Fibroblast of lung (primary cell): ENCODE results near the gene MEG3. TPM values are rescaled to one million over a fixed set of nuclear protein-coding genes. Genes with fewer than 3 reads are reported as not detected.

Experiments
- DNase-seq, 2 donors: peaks; one replicate each; pipeline versions ENCODE4 v3.0.0 to v3.0.0-alpha.2; 2010; ENCODE audit warnings: low read depth in 2 of 2
- H2AFZ ChIP-seq: 2 replicates; pipeline ENCODE4 v1.5.1; 2012; ENCODE audit warnings: low read length, control low read depth, inconsistent platforms
- H3K27ac ChIP-seq: 2 replicates; pipeline ENCODE4 v1.5.1; 2011; ENCODE audit warnings: low read length, control low read depth; ENCODE audit not compliant: insufficient read depth
- H3K27me3 ChIP-seq: 2 replicates; pipeline ENCODE4 v1.5.1; 2011; ENCODE audit warnings: mild to moderate bottlenecking, low read length; ENCODE audit not compliant: control insufficient read depth, insufficient read depth
- H3K36me3 ChIP-seq: 2 replicates; pipeline ENCODE4 v1.5.1; 2011; ENCODE audit warnings: low read length; ENCODE audit not compliant: control insufficient read depth, insufficient read depth
- H3K4me1 ChIP-seq: 2 replicates; pipeline ENCODE4 v1.5.1; 2011; ENCODE audit warnings: low read length; ENCODE audit not compliant: control insufficient read depth, insufficient read depth; ENCODE audit errors: extremely low read depth
- H3K4me2 ChIP-seq: 2 replicates; pipeline ENCODE4 v1.5.1; 2011; ENCODE audit warnings: low read length, control low read depth; ENCODE audit not compliant: insufficient read depth; ENCODE audit errors: extremely low read depth
- H3K4me3 ChIP-seq, 4 experiments: fragments of 200-600 bp in 1 of 4; sonication (generic) in 1 of 4; replicated peaks in 1 of 4; 2 replicates each; pipeline ENCODE4 v1.5.1; 2011 to 2016; ENCODE audit warnings: low read length in 4 of 4, low read depth in 3 of 4, mild to moderate bottlenecking in 3 of 4, control low read depth in 2 of 4, inconsistent platforms in 1 of 4, mixed read lengths in 1 of 4; ENCODE audit not compliant: insufficient read depth in 1 of 4; ENCODE audit errors: control extremely low read depth in 1 of 4
- H3K79me2 ChIP-seq: 2 replicates; pipeline ENCODE4 v1.5.1; 2012; ENCODE audit warnings: mild to moderate bottlenecking, low read length, inconsistent platforms; ENCODE audit not compliant: control insufficient read depth, insufficient read depth
- H3K9ac ChIP-seq: 2 replicates; pipeline ENCODE4 v1.5.1; 2011; ENCODE audit warnings: mild to moderate bottlenecking, low read length, control low read depth; ENCODE audit not compliant: insufficient read depth
- H3K9me3 ChIP-seq: 2 replicates; pipeline ENCODE4 v1.5.1; 2012; ENCODE audit warnings: low read depth, low read length; ENCODE audit not compliant: control insufficient read depth, insufficient read depth
- H4K20me1 ChIP-seq: 2 replicates; pipeline ENCODE4 v1.5.1; 2011; ENCODE audit warnings: low read length; ENCODE audit not compliant: control insufficient read depth, insufficient read depth; ENCODE audit errors: extremely low read depth
- EZH2 ChIP-seq: IDR thresholded peaks from 2 replicates; pipeline ENCODE4 v1.5.1; 2012; ENCODE audit warnings: low read length, control low read depth, mild to moderate bottlenecking; ENCODE audit errors: missing control alignments
- polyA plus RNA-seq, 2 donors: library from polyadenylated mRNA; depleted of rRNA in 1 of 2; stranded (reverse) in 1 of 2; unstranded in 1 of 2; fragments of >200 nt; gene quantifications; 2 replicates each; pipeline ENCODE4 v1.2.1, GENCODE V29; 2011 to 2012; ENCODE audit warnings: missing spikeins in 1 of 2
- total RNA-seq: library from RNA; depleted of rRNA; stranded (reverse); fragments of >200 nt; gene quantifications from 2 replicates; pipeline ENCODE4 v1.2.1, GENCODE V29; 2014
- TF ChIP-seq, protein P1 (sequence below), 2 donors: IDR thresholded peaks in 1 of 2; conservative IDR thresholded peaks in 1 of 2; 1 replicate in 1 of 2; 2 replicates in 1 of 2; pipeline ENCODE4 v1.5.1; 2011 to 2012; ENCODE audit warnings: low read length in 2 of 2, control low read depth in 1 of 2, inconsistent platforms in 1 of 2, low read depth in 1 of 2, mild to moderate bottlenecking in 1 of 2

Gene MEG3
- total and polyA plus RNA-seq, 2 donors (not counting 1 experiment from before 2014, with no cell fraction given): 104 to 182 TPM

DNA sequence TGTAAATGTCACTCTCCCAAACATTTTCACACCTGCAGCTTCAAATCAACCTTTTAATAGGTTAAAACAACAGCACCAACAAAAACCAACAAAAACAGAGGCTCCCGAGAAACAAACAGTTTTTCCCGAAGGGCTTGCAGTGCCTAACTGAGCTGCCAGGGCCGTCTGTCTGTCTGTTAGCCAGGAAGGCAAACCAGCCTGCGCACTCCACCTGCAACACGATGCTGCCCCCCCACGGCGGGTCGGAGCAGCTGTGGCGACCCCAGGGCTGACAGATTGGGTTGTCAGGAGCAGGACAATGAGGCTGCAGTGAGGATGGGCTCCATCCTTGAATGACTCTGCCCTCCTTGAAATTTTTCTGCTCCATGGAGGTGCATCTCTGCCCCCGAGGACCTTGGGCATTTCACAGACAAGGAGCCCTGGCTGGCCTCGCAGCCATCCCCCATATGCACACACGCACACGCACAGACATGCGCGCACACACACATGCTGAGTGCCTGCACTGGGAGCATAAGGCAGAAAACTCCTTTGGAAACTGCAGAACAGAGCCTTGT lies 75.0 kb downstream of the MEG3 start:
- peak in 1 of 2 donors; percentile 18 for DNase-seq
- Histone ChIP-seq H2AFZ (no peak overlapping the region), H3K9ac (no peak overlapping the region), H3K4me1 (peaks cover 4% of the 10 kb centered on the region), H3K79me2 (no peaks in the 10 kb centered on the region), H3K9me3 (no peaks in the 10 kb centered on the region), H3K27ac (no peak overlapping the region), H3K27me3 (peaks cover 2% of the 10 kb centered on the region), H3K4me2 (no peak overlapping the region), H3K4me3 (no peak overlapping the region), H3K36me3 (peaks cover 9% of the 10 kb centered on the region), H4K20me1 (no peaks in the 10 kb centered on the region)
- TF ChIP-seq, protein P1, sequence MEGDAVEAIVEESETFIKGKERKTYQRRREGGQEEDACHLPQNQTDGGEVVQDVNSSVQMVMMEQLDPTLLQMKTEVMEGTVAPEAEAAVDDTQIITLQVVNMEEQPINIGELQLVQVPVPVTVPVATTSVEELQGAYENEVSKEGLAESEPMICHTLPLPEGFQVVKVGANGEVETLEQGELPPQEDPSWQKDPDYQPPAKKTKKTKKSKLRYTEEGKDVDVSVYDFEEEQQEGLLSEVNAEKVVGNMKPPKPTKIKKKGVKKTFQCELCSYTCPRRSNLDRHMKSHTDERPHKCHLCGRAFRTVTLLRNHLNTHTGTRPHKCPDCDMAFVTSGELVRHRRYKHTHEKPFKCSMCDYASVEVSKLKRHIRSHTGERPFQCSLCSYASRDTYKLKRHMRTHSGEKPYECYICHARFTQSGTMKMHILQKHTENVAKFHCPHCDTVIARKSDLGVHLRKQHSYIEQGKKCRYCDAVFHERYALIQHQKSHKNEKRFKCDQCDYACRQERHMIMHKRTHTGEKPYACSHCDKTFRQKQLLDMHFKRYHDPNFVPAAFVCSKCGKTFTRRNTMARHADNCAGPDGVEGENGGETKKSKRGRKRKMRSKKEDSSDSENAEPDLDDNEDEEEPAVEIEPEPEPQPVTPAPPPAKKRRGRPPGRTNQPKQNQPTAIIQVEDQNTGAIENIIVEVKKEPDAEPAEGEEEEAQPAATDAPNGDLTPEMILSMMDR (conservative IDR thresholded peaks at IDR 0.05 in 1 of 2, IDR thresholded peaks at IDR 0.05 in 1 of 2; ENCODE audit: low read depth in 1 of 2, low read length in 2 of 2): peak in 1 of 2 donors; percentile 22
- no peak for TF ChIP-seq EZH2

DNA sequence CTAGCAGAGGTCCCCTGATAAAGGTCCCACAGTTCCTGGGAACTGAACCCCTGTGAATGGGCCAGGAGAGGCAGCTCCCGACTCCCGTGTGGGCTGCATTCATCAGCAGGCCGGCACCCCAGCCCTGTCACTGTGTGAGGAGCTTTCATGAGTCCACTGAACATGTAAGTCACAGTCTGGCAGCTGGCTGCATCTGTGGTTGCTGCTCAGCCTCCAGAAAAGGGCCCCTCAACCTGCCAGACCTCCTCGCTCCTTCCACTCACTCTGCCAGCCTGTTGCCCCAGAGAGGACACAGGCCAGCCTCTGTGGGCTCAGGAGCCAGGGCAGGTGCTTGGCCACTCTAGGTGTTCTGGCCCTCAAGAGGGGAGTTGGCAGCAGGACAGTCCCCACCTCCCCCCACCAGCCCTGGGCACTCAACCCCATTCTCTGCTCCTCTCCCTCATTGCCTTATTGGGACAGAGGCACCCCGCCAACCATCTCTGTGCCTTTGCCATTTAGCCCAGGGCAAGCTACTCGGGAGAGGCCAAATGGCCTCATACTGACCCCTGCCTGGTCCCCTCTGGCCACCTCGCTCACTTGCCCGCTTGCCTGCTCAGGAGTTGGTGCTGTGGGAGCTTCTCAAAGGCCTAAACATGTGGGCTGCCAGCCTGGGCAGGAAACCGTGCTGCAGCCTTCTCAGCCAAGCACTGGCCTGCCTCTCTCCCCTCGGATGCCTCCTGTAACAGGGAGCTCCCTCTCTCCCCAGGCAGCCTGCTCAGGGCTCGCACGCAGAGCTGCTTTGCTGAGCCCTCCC lies 75.7 kb downstream of the MEG3 start:
- Histone ChIP-seq H3K9me3 (no peaks in the 10 kb centered on the region), H3K79me2 (no peaks in the 10 kb centered on the region), H3K4me3 (no peak overlapping the region), H3K9ac (no peak overlapping the region), H3K27me3 (peaks cover 2% of the 10 kb centered on the region), H3K36me3 (peaks cover 9% of the 10 kb centered on the region), H3K4me1 (peaks cover 4% of the 10 kb centered on the region), H2AFZ (no peak overlapping the region), H3K27ac (no peak overlapping the region), H4K20me1 (no peaks in the 10 kb centered on the region), H3K4me2 (no peak overlapping the region)
- no peak for DNase-seq
- no peak for TF ChIP-seq EZH2
- TF ChIP-seq, protein P1 (conservative IDR thresholded peaks at IDR 0.05 in 1 of 2, IDR thresholded peaks at IDR 0.05 in 1 of 2; ENCODE audit: low read depth in 1 of 2, low read length in 2 of 2): no peak

DNA sequence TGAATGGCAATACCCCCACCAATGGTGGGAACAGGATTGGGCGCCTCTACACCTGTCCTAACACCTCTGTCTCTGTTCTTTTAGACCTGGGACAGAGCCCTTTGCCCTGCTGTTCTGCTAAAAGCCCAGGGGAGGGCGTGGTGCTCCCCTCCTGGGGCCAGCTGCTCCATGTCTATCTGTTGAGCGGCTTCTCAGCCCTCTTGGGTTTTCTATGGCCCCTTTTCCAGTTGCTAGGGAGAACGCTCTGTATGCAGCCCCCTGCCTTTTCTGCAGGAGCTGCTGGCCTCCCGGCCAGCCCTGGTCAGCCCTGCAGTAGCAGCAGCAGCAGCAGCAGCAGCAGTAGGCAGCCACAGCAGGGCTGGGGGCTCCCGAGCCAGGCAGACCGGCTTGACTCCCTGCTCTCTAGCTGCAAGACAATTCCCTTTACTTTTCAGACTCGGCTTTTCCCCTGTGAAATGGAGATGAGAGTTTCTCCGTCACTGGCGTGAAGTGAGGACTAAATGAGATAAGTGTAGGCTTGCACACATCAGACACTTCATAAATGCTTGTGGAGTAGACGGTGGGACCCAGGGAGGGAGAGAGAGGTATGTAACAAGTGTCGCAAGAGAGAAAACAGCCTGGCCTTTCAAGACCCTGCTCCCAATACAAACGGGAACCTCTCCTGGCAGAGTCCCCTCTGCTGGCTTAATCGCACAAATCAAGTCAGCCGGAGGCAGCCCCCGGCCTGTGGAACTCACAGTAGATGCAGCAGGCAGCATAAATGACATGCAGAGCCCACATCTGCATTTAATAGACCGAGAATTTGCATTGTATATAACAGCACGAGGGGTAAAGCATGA lies 76.6 kb downstream of the MEG3 start:
- no peak for DNase-seq
- Histone ChIP-seq H3K9me3 (no peaks in the 10 kb centered on the region), H3K36me3 (peaks cover 12% of the 10 kb centered on the region), H3K79me2 (no peaks in the 10 kb centered on the region), H3K9ac (no peak overlapping the region), H4K20me1 (no peaks in the 10 kb centered on the region), H3K27me3 (peaks cover 2% of the 10 kb centered on the region), H3K4me1 (peaks cover 4% of the 10 kb centered on the region), H3K4me3 (no peak overlapping the region), H2AFZ (no peak overlapping the region), H3K4me2 (no peak overlapping the region), H3K27ac (no peak overlapping the region)
- TF ChIP-seq, protein P1 (conservative IDR thresholded peaks at IDR 0.05 in 1 of 2, IDR thresholded peaks at IDR 0.05 in 1 of 2; ENCODE audit: low read depth in 1 of 2, low read length in 2 of 2): peak in 1 of 2 donors; percentile 23
- TF ChIP-seq EZH2: no peak
